ENCODE data around the gene OR4D2.

DNA sequence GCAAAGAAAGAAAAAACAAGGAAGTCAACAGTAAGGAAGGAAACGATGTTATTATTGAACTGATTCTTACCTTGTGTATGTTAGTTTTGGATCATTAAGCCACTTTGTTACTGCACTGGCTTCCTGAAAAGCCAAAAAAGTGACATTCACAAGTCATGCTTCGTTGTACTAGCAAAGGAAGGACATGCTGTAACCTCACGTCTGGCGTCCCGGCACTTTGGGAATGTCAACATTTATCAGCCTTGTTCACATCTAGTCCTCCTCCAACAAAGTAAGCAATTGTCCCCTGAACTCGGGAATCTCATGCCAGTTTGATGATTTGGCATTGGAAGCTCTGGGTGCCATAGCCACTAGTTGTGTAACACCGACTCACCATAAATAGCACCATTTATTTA is 53.0 kb downstream of the OR4D2 start:
- TF ChIP-seq, protein P1, sequence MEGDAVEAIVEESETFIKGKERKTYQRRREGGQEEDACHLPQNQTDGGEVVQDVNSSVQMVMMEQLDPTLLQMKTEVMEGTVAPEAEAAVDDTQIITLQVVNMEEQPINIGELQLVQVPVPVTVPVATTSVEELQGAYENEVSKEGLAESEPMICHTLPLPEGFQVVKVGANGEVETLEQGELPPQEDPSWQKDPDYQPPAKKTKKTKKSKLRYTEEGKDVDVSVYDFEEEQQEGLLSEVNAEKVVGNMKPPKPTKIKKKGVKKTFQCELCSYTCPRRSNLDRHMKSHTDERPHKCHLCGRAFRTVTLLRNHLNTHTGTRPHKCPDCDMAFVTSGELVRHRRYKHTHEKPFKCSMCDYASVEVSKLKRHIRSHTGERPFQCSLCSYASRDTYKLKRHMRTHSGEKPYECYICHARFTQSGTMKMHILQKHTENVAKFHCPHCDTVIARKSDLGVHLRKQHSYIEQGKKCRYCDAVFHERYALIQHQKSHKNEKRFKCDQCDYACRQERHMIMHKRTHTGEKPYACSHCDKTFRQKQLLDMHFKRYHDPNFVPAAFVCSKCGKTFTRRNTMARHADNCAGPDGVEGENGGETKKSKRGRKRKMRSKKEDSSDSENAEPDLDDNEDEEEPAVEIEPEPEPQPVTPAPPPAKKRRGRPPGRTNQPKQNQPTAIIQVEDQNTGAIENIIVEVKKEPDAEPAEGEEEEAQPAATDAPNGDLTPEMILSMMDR (IDR thresholded peaks at IDR 0.05): no peak
- TF ChIP-seq POLR2A (IDR thresholded peaks at IDR 0.05): no peak
